Suppressor macrophage treated with lipopolysaccharide for 1 hour (primary cell): Measurements from ENCODE around the gene KIF2A.
A peak's percentile ranks its signal among the peaks of the same experiment; 100 is the strongest.

Experiments
- DNase-seq, 3 donors: peaks; one replicate each; pipeline ENCODE4 v3.0.0-alpha.2; 2020 to 2022

Gene KIF2A

GRCh38 chr5:62386824-62387223, 80.8 kb downstream of the KIF2A start:
- no peak for DNase-seq

GRCh38 chr5:62395210-62395950, 89.4 kb downstream of the KIF2A start:
- DNase-seq, result no peak

GRCh38 chr5:62403411-62404250, 97.6 kb downstream of the KIF2A start, which contains the start of gene DIMT1:
DIMT1 (minus strand) TSS chr5:62403905; CDS start chr5:62403772, 133 bp downstream.
- peak; percentile 97 to 98 (median 98) for DNase-seq

GRCh38 chr5:62412549-62413329, 106.7 kb downstream of the KIF2A start, which contains the start of gene IPO11:
IPO11 (plus strand) TSS chr5:62412763; CDS start chr5:62437280, 24,517 bp downstream.
- peak; percentile 98 to 99 (median 99) for DNase-seq

- peak; percentile 26 to 65 (median 33) for DNase-seq
Measured at GRCh38 chr5:62413711-62414110, 107.7 kb downstream of the KIF2A start.

- DNase-seq, result no peak
Measured at GRCh38 chr5:62418462-62419076, 112.6 kb downstream of the KIF2A start.

GRCh38 chr5:62419609-62420008, 113.6 kb downstream of the KIF2A start:
- no peak for DNase-seq

GRCh38 chr5:62421414-62421813, 115.4 kb downstream of the KIF2A start:
- no peak for DNase-seq

GRCh38 chr5:62424763-62425162, 118.8 kb downstream of the KIF2A start:
- DNase-seq, result no peak

- DNase-seq, result peak in 1 of 3 donors; percentile 3
Measured at GRCh38 chr5:62431735-62432620, 126.0 kb downstream of the KIF2A start.

- DNase-seq, result peak in 1 of 3 donors; percentile 26
Measured at GRCh38 chr5:62432621-62433064, 126.6 kb downstream of the KIF2A start.
